Motor neuron (in vitro differentiated cells): Measurements from ENCODE around the gene CALM3. TPM values are rescaled to one million over a fixed set of nuclear protein-coding genes. Genes with fewer than 3 reads are reported as not detected.

Experiments used
- ATAC-seq, 8 experiments: fragments of 200-7000 bp; cut with Tn5 transposase; replicated peaks in 6 of 8; 2 replicates each; pipeline ENCODE4 v1.8.0; 2021; ENCODE audit warnings: mild to moderate bottlenecking in 8 of 8, moderate library complexity in 8 of 8
- H3K27ac ChIP-seq, 2 donors: fragments of 250-450 bp; sonication (Bioruptor Pico); 2 replicates each; pipeline ENCODE4 v1.9.0; 2021; ENCODE audit warnings: antibody characterized with exemption in 2 of 2, mild to moderate bottlenecking in 2 of 2, moderate library complexity in 1 of 2
- H3K4me1 ChIP-seq, 2 donors: fragments of 250-450 bp; sonication (Bioruptor Pico); replicated peaks in 1 of 2; 2 replicates each; pipeline ENCODE4 v1.6.1; 2021; ENCODE audit warnings: antibody characterized with exemption in 2 of 2, mild to moderate bottlenecking in 2 of 2, moderate library complexity in 1 of 2
- H3K4me3 ChIP-seq, 5 donors: fragments of 250-450 bp; sonication (Bioruptor Pico); 2 replicates each; pipeline ENCODE4 v1.9.0; 2021; ENCODE audit warnings: antibody characterized with exemption in 5 of 5, mild to moderate bottlenecking in 5 of 5, moderate library complexity in 4 of 5
- WGBS, 10 experiments: fragments of 450-650 bp; shearing (Covaris generic); methylation state at CpG; one replicate each; pipeline ENCODE4 v1.0.0; 2022; 5-methylcytosine and 5-hydroxymethylcytosine counted together
- in situ Hi-C, 9 experiments: fragments of 400-800 bp; cut with MboI; loops; one replicate each; pipeline ENCODE4 v1.15.0; 2021; ENCODE audit warnings: low sequenced_read_pairs in 9 of 9, low pct_unique_long_range_greater_than_20kb in 2 of 9; ENCODE audit not compliant: unreplicated experiment in 9 of 9
- total RNA-seq, 8 experiments: library from RNA; unstranded; fragments of 300-600 nt; gene quantifications; 2 replicates each; pipeline versions ENCODE4 v1.2.3 to v1.2.4, GENCODE V29; 2022

The CALM3 gene
- total RNA-seq, 8 experiments from 2014 or later = 107 to 350 (median 224) TPM

DNA sequence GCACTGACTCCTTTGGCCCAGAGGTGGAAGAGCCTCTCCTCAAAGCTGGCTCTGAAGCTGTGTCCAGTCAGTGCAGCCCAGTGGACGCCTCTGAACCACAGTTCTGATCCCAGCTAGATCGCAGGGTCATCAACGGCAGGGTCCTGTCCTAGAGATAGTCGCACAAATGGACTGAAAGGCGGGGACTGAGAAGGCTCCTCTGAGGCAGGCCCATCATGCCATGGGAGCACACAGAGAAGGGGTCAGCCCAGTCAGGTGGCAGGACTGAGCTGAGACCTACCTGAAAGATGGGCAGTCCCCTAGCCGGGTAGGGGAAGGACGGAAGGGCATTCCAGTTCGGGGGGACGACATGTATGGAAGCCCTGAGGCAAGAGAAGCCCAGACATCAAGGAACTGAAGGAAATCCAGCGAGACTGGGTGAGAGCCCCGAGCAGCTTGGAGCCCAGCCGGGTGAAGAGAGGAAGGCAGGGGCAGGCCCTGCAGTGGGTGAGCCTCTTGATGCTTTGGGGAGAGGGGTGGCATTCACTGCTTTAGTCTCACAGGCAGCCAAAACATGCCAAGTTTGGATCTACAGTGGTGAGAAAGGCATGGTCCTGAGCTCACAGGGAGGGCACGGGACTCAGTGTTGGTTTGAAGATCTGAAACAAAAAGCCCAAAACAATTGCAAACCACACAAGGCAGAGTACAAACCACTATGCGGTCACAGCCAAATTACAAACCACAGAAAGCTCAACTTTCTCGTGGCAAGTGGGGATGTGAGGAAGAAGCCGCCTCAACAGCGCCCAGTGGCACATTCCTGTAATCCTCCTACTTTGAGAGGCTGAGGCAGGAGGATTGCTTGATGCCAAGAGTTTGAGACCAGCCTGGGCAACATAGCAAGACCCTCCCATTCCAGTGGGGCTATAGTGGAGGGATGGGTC is 10.0 kb downstream of the CALM3 start:
- peak in 1 of 8 experiments; percentile 3 for ATAC-seq
- 33 to 97% (median 83%) methylated on average over 1 to 8 of the region's 17 CpGs; no CpG with 5 or more reads in 1 of the 10 experiments for WGBS, 10 experiments

DNA sequence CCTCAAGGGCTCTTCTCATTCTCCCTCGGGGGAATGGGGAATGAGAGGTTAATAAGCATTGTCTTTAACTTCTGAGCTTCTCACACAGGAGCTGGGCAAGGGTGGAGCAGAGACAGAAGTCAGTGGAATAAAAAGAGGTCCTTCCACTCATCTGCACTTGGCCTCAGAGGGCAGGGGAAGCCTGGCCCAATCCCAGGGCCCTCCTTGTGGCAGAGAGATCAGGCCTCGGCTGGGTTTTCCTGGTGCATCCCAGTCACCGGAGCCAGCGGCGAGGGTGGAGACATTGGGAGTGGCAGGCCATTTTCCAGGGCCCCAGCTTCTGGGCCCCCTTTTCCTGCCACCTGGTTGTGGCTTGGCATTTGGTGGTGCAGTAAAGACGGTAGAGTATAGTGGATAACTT is 10.6 kb downstream of the CALM3 start:
- WGBS, 10 experiments = 0 to 100% (median 83%) methylated on average over 1 to 5 of the region's 6 CpGs; no CpG with 5 or more reads in 4 of the 10 experiments

More for the DNA sequence above, 10.0 kb downstream of the CALM3 start:
- no peak overlapping the region for H3K27ac ChIP-seq
- in situ Hi-C loops = loop anchor here in 2 of 9 experiments (10.0 to 25.0 kb wide), 2 partner anchors 54 to 226 kb away; partner anchors contain the start of gene DACT3 (in 1 of the 2)
- no peak overlapping the region for H3K4me3 ChIP-seq
- H3K4me1 ChIP-seq = peaks cover 0 to 3% of the 10 kb centered on the region in 2 donors

DNA sequence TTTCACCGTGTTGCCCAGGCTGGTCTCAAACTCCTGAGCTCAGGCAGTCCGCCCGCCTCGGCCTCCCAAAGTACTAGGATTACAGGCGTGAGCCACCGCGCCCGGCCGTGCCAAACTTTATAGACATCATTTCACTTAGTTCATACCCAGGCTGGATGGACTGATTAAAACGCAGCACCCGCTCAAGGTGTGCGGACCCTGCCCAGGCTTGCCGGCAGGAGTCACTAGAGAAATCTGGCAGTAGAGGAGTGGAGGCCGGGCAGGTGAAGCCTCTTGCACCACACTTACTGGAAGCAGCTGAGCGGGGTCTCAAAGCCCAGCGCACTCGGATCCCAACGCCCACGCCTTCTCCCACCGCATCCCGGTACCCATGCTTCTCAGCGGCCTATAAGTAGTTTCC is 12.4 kb downstream of the CALM3 start:
- in situ Hi-C loops = loop anchor here in 2 of 9 experiments (10.0 to 25.0 kb wide), 2 partner anchors 51 to 224 kb away; partner anchors contain the start of gene DACT3 (in 1 of the 2)
- Histone ChIP-seq H3K4me1 (peaks cover 3 to 7% of the 10 kb centered on the region in 2 donors), H3K4me3 (no peak overlapping the region), H3K27ac (no peak overlapping the region)
- ATAC-seq = no peak
- WGBS, 10 experiments = 74 to 95% (median 93%) methylated on average over 3 to 12 of the region's 22 CpGs; no CpG with 5 or more reads in 4 of the 10 experiments

More for the DNA sequence above, 10.6 kb downstream of the CALM3 start:
- Histone ChIP-seq H3K4me3 (no peak overlapping the region), H3K27ac (no peak overlapping the region), H3K4me1 (peaks cover under 1 to 3% of the 10 kb centered on the region in 2 donors)
- in situ Hi-C loops = loop anchor here in 2 of 9 experiments (10.0 to 25.0 kb wide), 2 partner anchors 53 to 226 kb away; partner anchors contain the start of gene DACT3 (in 1 of the 2)
- ATAC-seq = no peak

DNA sequence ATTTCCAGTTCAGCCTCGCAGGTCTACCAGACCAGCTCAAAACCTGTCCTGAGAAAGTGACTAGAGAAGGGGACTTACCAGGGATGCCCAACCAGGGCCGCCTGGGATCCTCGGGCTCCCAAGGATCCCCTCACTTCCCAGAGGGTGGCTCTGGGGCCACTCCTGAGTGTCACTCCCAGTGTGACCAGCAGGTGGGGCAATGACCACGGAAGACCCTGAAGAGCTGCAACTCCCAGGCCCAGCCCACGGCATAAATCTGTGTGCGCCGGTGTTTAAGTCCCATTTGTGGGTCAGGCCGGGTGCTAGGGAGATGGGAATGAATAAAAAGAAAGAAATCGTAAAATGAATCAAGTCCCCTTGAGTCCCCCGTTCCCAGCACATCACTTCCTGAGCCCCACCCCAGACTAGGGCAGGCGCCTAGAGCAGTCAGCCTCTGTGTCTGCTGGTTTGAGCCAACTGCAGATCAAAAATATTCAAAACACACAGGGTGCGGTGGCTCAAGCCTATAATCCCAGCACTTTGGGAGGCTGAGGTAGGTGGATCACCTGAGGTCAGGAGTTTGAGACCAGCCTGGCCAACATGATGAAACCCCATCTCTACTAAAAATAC is 13.1 kb downstream of the CALM3 start:
- peak; percentile 81 to 92 (median 86) for ATAC-seq
- Histone ChIP-seq H3K4me3 (no peak overlapping the region), H3K27ac (no peak overlapping the region), H3K4me1 (peaks cover 3 to 7% of the 10 kb centered on the region in 2 donors)
- 0 to 20% (median 17%) methylated on average over 1 of the region's 12 CpGs; no CpG with 5 or more reads in 5 of the 10 experiments for WGBS, 10 experiments
- in situ Hi-C loops = loop anchor here in 2 of 9 experiments (10.0 to 25.0 kb wide), 2 partner anchors 51 to 223 kb away; partner anchors contain the start of gene DACT3 (in 1 of the 2)

DNA sequence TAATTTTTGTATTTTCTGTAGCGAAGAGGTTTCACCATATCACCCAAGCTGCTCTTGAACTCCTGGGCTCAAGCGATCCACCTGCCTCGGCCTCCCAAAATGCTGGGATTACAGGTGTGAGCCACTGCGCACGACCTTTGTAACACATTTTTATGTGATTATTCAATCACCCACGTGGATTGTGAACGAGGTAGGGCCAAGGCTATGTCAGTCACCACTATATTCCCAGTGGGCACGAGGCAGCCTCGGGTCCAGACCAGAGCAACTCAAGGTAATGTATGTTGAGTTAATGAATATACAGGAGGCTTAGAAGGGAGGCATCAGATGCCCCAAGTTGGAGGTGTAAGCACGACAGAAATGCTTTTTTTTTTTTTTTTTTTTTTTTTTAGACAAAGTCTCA is 14.8 kb downstream of the CALM3 start:
- Histone ChIP-seq H3K4me3 (no peak overlapping the region), H3K4me1 (peaks cover 9 to 21% of the 10 kb centered on the region in 2 donors), H3K27ac (no peak overlapping the region)
- WGBS, 10 experiments = 86 to 100% (median 93%) methylated on average over 3 to 7 of the region's 10 CpGs; no CpG with 5 or more reads in 6 of the 10 experiments
- in situ Hi-C loops = loop anchor here in 2 of 9 experiments (10.0 to 25.0 kb wide), 2 partner anchors 49 to 221 kb away; partner anchors contain the start of gene DACT3 (in 1 of the 2)
- no peak for ATAC-seq

DNA sequence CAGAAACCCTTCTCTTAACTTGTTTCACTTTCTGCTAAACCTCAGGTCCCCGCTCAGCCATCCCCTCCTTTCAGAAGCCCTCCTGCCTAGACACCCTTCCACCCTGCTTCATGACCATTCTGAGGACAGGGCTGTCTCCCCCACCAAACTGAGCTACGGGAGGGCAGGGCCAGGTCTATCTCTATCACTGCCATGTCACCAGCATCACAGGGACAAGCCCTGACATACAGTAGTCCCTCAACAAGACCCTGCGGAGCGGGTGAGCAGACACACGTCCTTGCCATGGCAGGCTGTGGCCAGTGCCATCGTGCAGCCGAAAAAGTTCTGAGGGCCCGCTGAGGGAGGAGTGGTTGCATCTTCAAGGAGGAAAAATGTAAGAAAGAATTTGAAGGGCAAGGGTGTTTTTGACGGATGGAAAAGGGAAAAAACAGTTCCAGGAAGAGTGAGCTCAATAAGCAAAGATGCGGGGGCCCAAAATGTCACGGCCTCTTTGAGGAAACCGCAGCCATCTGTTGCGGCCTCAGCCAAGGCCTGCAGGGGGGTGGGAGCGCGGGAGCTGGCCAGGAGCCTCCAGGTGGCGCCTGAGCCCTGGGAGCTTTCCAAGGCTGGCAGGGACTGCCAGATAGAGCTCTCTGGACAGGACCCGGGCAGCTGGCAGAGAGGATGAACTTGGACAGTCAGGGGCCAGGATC is 15.6 kb downstream of the CALM3 start:
- Histone ChIP-seq H3K4me3 (no peak overlapping the region), H3K27ac (no peak overlapping the region), H3K4me1 (peaks cover 16 to 30% of the 10 kb centered on the region in 2 donors)
- 0 to 71% (median 20%) methylated on average over 1 to 11 of the region's 17 CpGs; no CpG with 5 or more reads in 1 of the 10 experiments for WGBS, 10 experiments
- ATAC-seq = peak in 7 of 8 experiments; percentile 15 to 85 (median 76)
- in situ Hi-C loops = loop anchor here in 2 of 9 experiments (10.0 to 25.0 kb wide), 2 partner anchors 48 to 221 kb away; partner anchors contain the start of gene DACT3 (in 1 of the 2)

DNA sequence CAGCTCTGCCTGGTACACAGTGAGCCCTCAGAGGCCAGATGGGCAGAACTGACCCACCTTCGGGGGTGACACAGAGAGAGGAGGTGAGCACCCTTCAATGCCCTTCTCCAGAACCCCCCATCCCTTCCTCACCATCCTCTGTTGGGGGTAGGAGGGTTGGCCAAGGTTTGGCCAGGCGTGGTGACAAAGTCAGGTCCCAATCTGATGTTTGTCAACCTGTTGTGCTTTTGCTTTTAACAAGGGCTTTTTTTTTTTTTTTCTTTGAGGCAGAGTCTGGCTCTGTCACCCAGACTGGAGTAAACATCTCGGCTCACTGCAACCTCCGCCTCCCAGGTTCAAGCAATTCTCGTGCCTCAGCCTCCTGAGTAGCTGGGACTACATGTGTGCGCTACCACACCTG is 16.5 kb downstream of the CALM3 start:
- no peak for ATAC-seq
- Histone ChIP-seq H3K4me3 (no peak overlapping the region), H3K4me1 (peaks cover 16 to 30% of the 10 kb centered on the region in 2 donors), H3K27ac (no peak overlapping the region)
- 40 to 100% (median 79%) methylated on average over 1 to 5 of the region's 6 CpGs; no CpG with 5 or more reads in 4 of the 10 experiments for WGBS, 10 experiments
- in situ Hi-C loops = loop anchor here in 2 of 9 experiments (10.0 to 25.0 kb wide), 2 partner anchors 47 to 220 kb away; partner anchors contain the start of gene DACT3 (in 1 of the 2)

DNA sequence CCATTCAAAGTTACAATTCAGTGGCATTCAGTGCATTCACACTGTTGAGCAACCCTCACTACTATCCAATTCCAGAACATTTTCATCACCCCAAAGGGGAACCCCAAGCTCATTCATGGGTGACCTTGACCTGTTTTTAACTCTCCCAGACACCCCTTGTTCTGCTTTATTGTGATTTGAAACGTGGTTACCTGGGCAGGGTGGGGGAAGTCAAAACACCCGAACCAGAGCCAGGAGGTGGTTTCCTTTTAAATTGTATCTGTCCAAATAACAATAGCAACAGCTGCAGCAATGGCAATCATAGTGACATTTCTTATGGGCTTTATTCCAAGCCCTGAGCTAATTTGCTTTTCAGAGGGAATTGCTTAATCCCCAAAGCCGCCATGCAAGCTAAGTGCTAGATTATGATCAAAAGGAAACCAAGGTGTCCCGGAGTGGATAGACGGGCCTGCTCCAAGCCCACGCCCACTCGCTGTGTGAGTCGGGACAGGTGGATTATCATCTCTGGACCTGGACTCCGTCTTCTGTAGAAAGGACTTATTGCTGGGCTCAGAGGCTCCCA is 17.6 kb downstream of the CALM3 start:
- peaks cover 16 to 30% of the 10 kb centered on the region in 2 donors for H3K4me1 ChIP-seq
- no peak overlapping the region for H3K27ac ChIP-seq
- no peak for ATAC-seq
- in situ Hi-C loops = loop anchor here in 2 of 9 experiments (10.0 to 25.0 kb wide), 2 partner anchors 46 to 219 kb away; partner anchors contain the start of gene DACT3 (in 1 of the 2)
- H3K4me3 ChIP-seq = no peak overlapping the region
- WGBS, 10 experiments = 10 to 91% (median 59%) methylated on average over 2 to 7 of the region's 9 CpGs; no CpG with 5 or more reads in 2 of the 10 experiments

DNA sequence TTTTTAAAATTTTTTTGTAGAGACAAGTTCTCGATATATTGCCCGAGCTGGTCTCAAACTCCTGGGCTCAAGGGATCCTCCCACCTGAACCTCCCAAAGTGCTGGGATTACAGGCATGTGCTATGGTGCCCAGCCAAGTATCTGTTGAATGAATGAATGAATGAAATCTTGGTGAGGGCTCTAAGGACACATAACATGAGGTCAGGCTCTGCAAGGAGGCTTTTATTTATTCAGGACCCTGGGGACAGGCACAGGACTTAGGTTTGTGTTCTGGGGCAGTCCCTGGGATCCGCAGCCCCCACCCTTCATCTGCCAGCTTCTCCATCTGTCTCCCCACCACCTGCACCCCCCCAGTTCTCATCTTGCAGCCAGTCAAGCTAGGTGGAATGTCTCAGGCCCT is 19.1 kb downstream of the CALM3 start:
- in situ Hi-C loops = loop anchor here in 1 of 9 experiments (25.0 kb wide), 1 partner anchor 217 kb away; no protein-coding TSS in a partner anchor
- peaks cover 21 to 42% of the 10 kb centered on the region in 2 donors for H3K4me1 ChIP-seq
- no peak overlapping the region for H3K27ac ChIP-seq
- no peak overlapping the region for H3K4me3 ChIP-seq
- no peak for ATAC-seq
- WGBS, 10 experiments = 80 to 95% methylated on average over 1 to 2 of the region's 3 CpGs; no CpG with 5 or more reads in 8 of the 10 experiments

DNA sequence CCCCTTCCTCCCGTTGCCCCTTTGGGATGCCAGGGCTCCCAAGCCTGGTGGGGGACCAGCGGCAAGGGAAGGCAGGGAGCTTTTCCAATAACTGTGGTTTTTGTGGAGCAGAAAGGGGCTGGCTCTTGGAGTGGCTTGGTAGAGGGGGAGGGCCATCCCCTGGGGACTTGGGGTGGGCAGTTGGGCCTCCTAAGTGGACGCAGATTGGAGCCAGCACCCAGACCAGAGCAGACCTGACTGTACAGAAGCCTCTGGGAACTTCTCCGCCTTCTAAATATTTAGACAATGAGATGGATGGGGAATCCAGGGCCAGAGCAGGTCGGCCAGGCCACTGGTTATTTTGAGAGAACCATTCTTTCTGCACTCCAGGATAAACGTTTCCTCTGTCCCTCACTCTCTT is 19.6 kb downstream of the CALM3 start:
- ATAC-seq = peak in 3 of 8 experiments; percentile 1 to 12 (median 5)
- Histone ChIP-seq H3K4me3 (no peak overlapping the region), H3K4me1 (peaks cover 23 to 45% of the 10 kb centered on the region in 2 donors), H3K27ac (peak overlapping the region in 1 of 2 donors; percentile 62)
- 0 to 60% methylated on average over 1 of the region's 6 CpGs; no CpG with 5 or more reads in 8 of the 10 experiments for WGBS, 10 experiments
- in situ Hi-C loops = loop anchor here in 1 of 9 experiments (25.0 kb wide), 1 partner anchor 217 kb away; no protein-coding TSS in a partner anchor
